ENCODE data around the gene MARK3. TPM values are rescaled to one million over a fixed set of nuclear protein-coding genes. Genes with fewer than 3 reads are reported as not detected.

The MARK3 gene
- total RNA-seq, 2 experiments from 2014 or later, result 78.6 to 81.4 TPM

GRCh38 chr14:103390605-103391004 lies 5.4 kb downstream of the MARK3 start:
- peaks cover 52% of the 10 kb centered on the region for H3K4me1 Mint-ChIP-seq
- H3K9me3 Mint-ChIP-seq, result no peaks in the 10 kb centered on the region

GRCh38 chr14:103391048-103391447 lies 5.8 kb downstream of the MARK3 start:
- Mint-ChIP-seq H3K36me3 (ENCODE audit: low read depth) (peaks cover 11% of the 10 kb centered on the region), H3K27me3 (no peaks in the 10 kb centered on the region), H3K27ac (no peak overlapping the region), H3K4me3 (no peak overlapping the region), H3K4me1 (peaks cover 56% of the 10 kb centered on the region), H3K9me3 (no peaks in the 10 kb centered on the region)
- POLR2A ChIA-PET, result interaction anchor here (0.5 kb wide), 1 partner anchor 45 kb away, joined by 3 read pairs; no protein-coding TSS in a partner anchor
- CTCF ChIA-PET, result interaction anchor here (0.6 to 2.7 kb wide), 10 partner anchors 9 to 105 kb away, joined by 3 to 13 read pairs (median 4); no protein-coding TSS in a partner anchor
- peak; percentile 68 for DNase-seq

More at GRCh38 chr14:103390605-103391004, 5.4 kb downstream of the MARK3 start:
- H3K36me3 Mint-ChIP-seq (ENCODE audit: low read depth), result peaks cover 13% of the 10 kb centered on the region
- no peaks in the 10 kb centered on the region for H3K27me3 Mint-ChIP-seq
- no peak for DNase-seq
- ChIA-PET CTCF (interaction anchor here (0.6 to 2.7 kb wide), 12 partner anchors 9 to 106 kb away, joined by 3 to 13 read pairs (median 4); partner anchors contain the start of gene EIF5), POLR2A (interaction anchor here (0.5 kb wide), 1 partner anchor 45 kb away, joined by 3 read pairs; no protein-coding TSS in a partner anchor)
- H3K4me3 Mint-ChIP-seq, result no peak overlapping the region
- H3K27ac Mint-ChIP-seq, result no peak overlapping the region

- POLR2A ChIA-PET, result no interaction called here
Observed at GRCh38 chr14:103392106-103392505, 6.9 kb downstream of the MARK3 start.

GRCh38 chr14:103392572-103392971 lies 7.4 kb downstream of the MARK3 start:
- H3K27me3 Mint-ChIP-seq, result no peaks in the 10 kb centered on the region
- POLR2A ChIA-PET, result no interaction called here
- H3K9me3 Mint-ChIP-seq, result no peaks in the 10 kb centered on the region
- no peak for DNase-seq
- no peak overlapping the region for H3K27ac Mint-ChIP-seq
- no peak overlapping the region for H3K4me3 Mint-ChIP-seq
- CTCF ChIA-PET, result interaction anchor here (0.6 to 1.3 kb wide), 3 partner anchors 15 to 287 kb away, joined by 3 to 4 read pairs (median 3); no protein-coding TSS in a partner anchor
- H3K4me1 Mint-ChIP-seq, result peaks cover 57% of the 10 kb centered on the region
- peaks cover 2% of the 10 kb centered on the region for H3K36me3 Mint-ChIP-seq (ENCODE audit: low read depth)

More at GRCh38 chr14:103392106-103392505, 6.9 kb downstream of the MARK3 start:
- CTCF ChIA-PET, result no interaction called here
- H3K4me3 Mint-ChIP-seq, result no peak overlapping the region
- peaks cover 59% of the 10 kb centered on the region for H3K4me1 Mint-ChIP-seq
- no peaks in the 10 kb centered on the region for H3K9me3 Mint-ChIP-seq
- no peaks in the 10 kb centered on the region for H3K27me3 Mint-ChIP-seq
- no peak for DNase-seq
- H3K36me3 Mint-ChIP-seq (ENCODE audit: low read depth), result peaks cover 3% of the 10 kb centered on the region
- no peak overlapping the region for H3K27ac Mint-ChIP-seq

GRCh38 chr14:103393070-103393469 lies 7.9 kb downstream of the MARK3 start:
- H3K36me3 Mint-ChIP-seq (ENCODE audit: low read depth), result peaks cover 2% of the 10 kb centered on the region

GRCh38 chr14:103393676-103394626 lies 8.7 kb downstream of the MARK3 start:
- H3K27ac Mint-ChIP-seq, result peak overlapping the region; percentile 77
- no peaks in the 10 kb centered on the region for H3K9me3 Mint-ChIP-seq
- no peaks in the 10 kb centered on the region for H3K27me3 Mint-ChIP-seq
- peaks cover 3% of the 10 kb centered on the region for H3K36me3 Mint-ChIP-seq (ENCODE audit: low read depth)
- POLR2A ChIA-PET, result interaction anchor here (0.6 kb wide), 1 partner anchor 48 kb away, joined by 3 read pairs; no protein-coding TSS in a partner anchor
- peak; percentile 24 for DNase-seq
- CTCF ChIA-PET, result interaction anchor here (0.6 to 1.5 kb wide), 9 partner anchors 10 to 602 kb away, joined by 3 to 5 read pairs (median 3); no protein-coding TSS in a partner anchor
- peaks cover 56% of the 10 kb centered on the region for H3K4me1 Mint-ChIP-seq
- no peak overlapping the region for H3K4me3 Mint-ChIP-seq

More at GRCh38 chr14:103393070-103393469, 7.9 kb downstream of the MARK3 start:
- Mint-ChIP-seq H3K27me3 (no peaks in the 10 kb centered on the region), H3K4me3 (no peak overlapping the region), H3K4me1 (peaks cover 57% of the 10 kb centered on the region), H3K9me3 (no peaks in the 10 kb centered on the region), H3K27ac (no peak overlapping the region)
- ChIA-PET POLR2A (no interaction called here), CTCF (interaction anchor here (0.6 to 1.4 kb wide), 6 partner anchors 15 to 288 kb away, joined by 3 to 4 read pairs (median 3); no protein-coding TSS in a partner anchor)
- no peak for DNase-seq

GRCh38 chr14:103395244-103395643 lies 10.0 kb downstream of the MARK3 start:
- ChIA-PET CTCF (interaction anchor here (1.2 to 1.5 kb wide), 2 partner anchors 12 to 38 kb away, joined by 3 read pairs; no protein-coding TSS in a partner anchor), POLR2A (no interaction called here)
- H3K4me1 Mint-ChIP-seq, result peaks cover 58% of the 10 kb centered on the region
- H3K27ac Mint-ChIP-seq, result peak overlapping the region; percentile 77
- peak; percentile 38 for DNase-seq
- H3K9me3 Mint-ChIP-seq, result no peaks in the 10 kb centered on the region
- H3K27me3 Mint-ChIP-seq, result no peaks in the 10 kb centered on the region
- peaks cover 5% of the 10 kb centered on the region for H3K36me3 Mint-ChIP-seq (ENCODE audit: low read depth)
- H3K4me3 Mint-ChIP-seq, result peak overlapping the region; percentile 7

GRCh38 chr14:103396463-103396862 lies 11.2 kb downstream of the MARK3 start:
- no peaks in the 10 kb centered on the region for H3K9me3 Mint-ChIP-seq
- H3K4me3 Mint-ChIP-seq, result no peak overlapping the region
- H3K36me3 Mint-ChIP-seq (ENCODE audit: low read depth), result peaks cover 5% of the 10 kb centered on the region
- no peaks in the 10 kb centered on the region for H3K27me3 Mint-ChIP-seq
- POLR2A ChIA-PET, result interaction anchor here (0.6 kb wide), 1 partner anchor 51 kb away, joined by 3 read pairs; no protein-coding TSS in a partner anchor
- peaks cover 65% of the 10 kb centered on the region for H3K4me1 Mint-ChIP-seq
- H3K27ac Mint-ChIP-seq, result no peak overlapping the region
- DNase-seq, result no peak
- CTCF ChIA-PET, result interaction anchor here (1.0 kb wide), 1 partner anchor 19 kb away, joined by 3 read pairs; no protein-coding TSS in a partner anchor

- Mint-ChIP-seq H3K9me3 (no peaks in the 10 kb centered on the region), H3K36me3 (ENCODE audit: low read depth) (peaks cover 5% of the 10 kb centered on the region), H3K4me1 (peaks cover 71% of the 10 kb centered on the region), H3K27me3 (no peaks in the 10 kb centered on the region), H3K4me3 (no peak overlapping the region), H3K27ac (no peak overlapping the region)
- ChIA-PET POLR2A (no interaction called here), CTCF (interaction anchor here (0.7 to 1.0 kb wide), 2 partner anchors 11 to 854 kb away, joined by 3 read pairs; no protein-coding TSS in a partner anchor)
- no peak for DNase-seq
Observed at GRCh38 chr14:103398427-103399195, 13.4 kb downstream of the MARK3 start.

GRCh38 chr14:103400537-103400936 lies 15.3 kb downstream of the MARK3 start:
- no peaks in the 10 kb centered on the region for H3K9me3 Mint-ChIP-seq
- ChIA-PET POLR2A (no interaction called here), CTCF (interaction anchor here (1.2 kb wide), 1 partner anchor 13 kb away, joined by 3 read pairs; no protein-coding TSS in a partner anchor)
- no peak overlapping the region for H3K27ac Mint-ChIP-seq
- H3K4me1 Mint-ChIP-seq, result peaks cover 64% of the 10 kb centered on the region
- DNase-seq, result no peak
- H3K36me3 Mint-ChIP-seq (ENCODE audit: low read depth), result peaks cover 7% of the 10 kb centered on the region
- no peak overlapping the region for H3K4me3 Mint-ChIP-seq
- H3K27me3 Mint-ChIP-seq, result no peaks in the 10 kb centered on the region

GRCh38 chr14:103401223-103402214 lies 16.3 kb downstream of the MARK3 start:
- Mint-ChIP-seq H3K36me3 (ENCODE audit: low read depth) (peaks cover 7% of the 10 kb centered on the region), H3K4me3 (no peak overlapping the region)
- POLR2A ChIA-PET, result no interaction called here

More at GRCh38 chr14:103401223-103402214, 16.3 kb downstream of the MARK3 start:
- Mint-ChIP-seq H3K4me1 (peaks cover 56% of the 10 kb centered on the region), H3K27me3 (no peaks in the 10 kb centered on the region), H3K9me3 (no peaks in the 10 kb centered on the region), H3K27ac (peak overlapping the region; percentile 86)
- no peak for DNase-seq
- CTCF ChIA-PET, result no interaction called here
